Aorta (tissue), 5 donors: ENCODE data around the gene IL13RA2. TPM values are rescaled to one million over a fixed set of nuclear protein-coding genes. Genes with fewer than 3 reads are reported as not detected.

Experiments used
- ATAC-seq: fragments of 200-7000 bp; cut with Tn5 transposase; one replicate; pipeline ENCODE4 v1.9.1; 2022; ENCODE audit warnings: moderate library complexity; ENCODE audit not compliant: low FRiP score
- DNase-seq, 2 donors: peaks; one replicate each; pipeline ENCODE4 v3.0.0-alpha.2; 2020
- H3K27ac ChIP-seq, 2 donors: one replicate each; pipeline ENCODE4 v1.5.1; 2013; ENCODE audit warnings: low read length in 2 of 2, mild to moderate bottlenecking in 2 of 2, moderate library complexity in 2 of 2, control low read depth in 1 of 2, inconsistent platforms in 1 of 2, low read depth in 1 of 2
- H3K27me3 ChIP-seq, 2 donors: one replicate each; pipeline ENCODE4 v1.6.1; 2013; ENCODE audit warnings: control low read depth in 1 of 2, low read length in 1 of 2, mild to moderate bottlenecking in 1 of 2, moderate library complexity in 1 of 2; ENCODE audit not compliant: insufficient read depth in 2 of 2, control insufficient read depth in 1 of 2
- H3K36me3 ChIP-seq, 2 donors: one replicate each; pipeline ENCODE4 v1.6.1; 2013; ENCODE audit warnings: control low read depth in 1 of 2, low read length in 1 of 2, mild to moderate bottlenecking in 1 of 2; ENCODE audit not compliant: insufficient read depth in 2 of 2, control insufficient read depth in 1 of 2
- H3K4me1 ChIP-seq, 2 donors: one replicate each; pipeline ENCODE4 v1.6.1; 2013; ENCODE audit warnings: low read length in 2 of 2, control low read depth in 1 of 2, mild to moderate bottlenecking in 1 of 2, moderate library complexity in 1 of 2; ENCODE audit not compliant: insufficient read depth in 2 of 2, control insufficient read depth in 1 of 2
- H3K4me3 ChIP-seq, 2 donors: one replicate each; pipeline ENCODE4 v1.5.1; 2013; ENCODE audit warnings: low read length in 2 of 2, control low read depth in 1 of 2, mild to moderate bottlenecking in 1 of 2
- H3K9me3 ChIP-seq: one replicate; pipeline ENCODE4 v1.6.1; 2013; ENCODE audit warnings: mild to moderate bottlenecking, low read length; ENCODE audit not compliant: control insufficient read depth
- WGBS, 2 donors: extraction: QIAGEN DNeasy Blood & Tissue Kit; methylation state at CpG; one replicate each; pipeline ENCODE4 v1.1.7; 2013; 5-methylcytosine and 5-hydroxymethylcytosine counted together
- intact Hi-C, 2 donors: fragments of 100-400 bp; cut with DNase I; formaldehyde crosslinking; loops; one replicate each; pipeline versions ENCODE4 v1.14.2 to v1.15.0; 2022
- polyA plus RNA-seq, 2 donors: library from polyadenylated mRNA; stranded (reverse); fragments of 200-250 nt; gene quantifications; one replicate each; pipeline ENCODE4 v1.2.3, GENCODE V29; 2013
- total RNA-seq, 2 donors: library from RNA; stranded (reverse); fragmentation: NEBNext Ultra II Directional; extraction: Animal tissue kit (Norgen Biotek cat#: 25700); gene quantifications; one replicate each; pipeline ENCODE4 v1.2.1, GENCODE V29; 2021
- donor health status: healthy with polysubstance abuse.
- donor health status: Bipolar disorder and iron deficiency.
- donor health status: DM: no; HTN: no; CAD: no.
- donor health status: DM: no; HTN: no; CAD: no.
- donor health status: DM: yes; HTN: yes; CAD: no.

The IL13RA2 gene
- total and polyA plus RNA-seq, 4 donors = 7.3 to 32.3 (median 20.8) TPM

DNA sequence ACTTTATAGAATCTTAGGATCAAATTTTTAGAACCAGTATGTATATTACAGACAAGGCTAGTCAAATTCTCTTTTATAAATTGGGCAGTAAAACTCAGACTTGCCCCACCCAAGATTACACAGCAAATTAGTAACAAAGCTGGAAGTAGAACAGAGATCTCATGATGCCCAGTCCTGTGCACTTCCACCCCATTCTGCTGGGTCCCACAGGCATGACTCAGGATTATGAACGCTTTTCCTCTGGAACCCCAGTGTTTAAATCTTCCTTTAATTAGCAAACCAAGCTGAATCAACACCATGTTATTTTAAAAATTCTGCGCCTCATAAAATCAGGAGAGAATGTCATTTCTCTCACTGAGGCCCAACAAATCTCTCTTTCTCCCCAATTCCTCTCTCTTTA lies 1.5 kb upstream of the IL13RA2 start:
- intact Hi-C loops = loop anchor here in 1 of 2 donors (5.0 kb wide), 1 partner anchor 47 kb away; no protein-coding TSS in a partner anchor
- H3K27me3 ChIP-seq = no peaks in the 10 kb centered on the region
- DNase-seq (no peak), ATAC-seq (no peak)
- no peaks in the 10 kb centered on the region for H3K36me3 ChIP-seq
- H3K4me1 ChIP-seq = no peaks in the 10 kb centered on the region
- 79 to 87% methylated on average over 2 of the region's 2 CpGs for WGBS, 2 donors
- H3K27ac ChIP-seq = no peak overlapping the region
- no peak overlapping the region for H3K4me3 ChIP-seq
- no peaks in the 10 kb centered on the region for H3K9me3 ChIP-seq

- no peaks in the 10 kb centered on the region for H3K9me3 ChIP-seq
- 45 to 68% methylated on average over 6 of the region's 6 CpGs for WGBS, 2 donors
- ATAC-seq (no peak), DNase-seq (no peak)
- intact Hi-C loops = loop anchor here in 1 of 2 donors (5.0 kb wide), 1 partner anchor 46 kb away; no protein-coding TSS in a partner anchor
- H3K4me1 ChIP-seq = no peaks in the 10 kb centered on the region
- no peak overlapping the region for H3K4me3 ChIP-seq
- H3K27ac ChIP-seq = no peak overlapping the region
- H3K27me3 ChIP-seq = no peaks in the 10 kb centered on the region
- no peaks in the 10 kb centered on the region for H3K36me3 ChIP-seq
Measured at GRCh38 chrX:115018040-115018647, 728 bp upstream of the IL13RA2 start.

DNA sequence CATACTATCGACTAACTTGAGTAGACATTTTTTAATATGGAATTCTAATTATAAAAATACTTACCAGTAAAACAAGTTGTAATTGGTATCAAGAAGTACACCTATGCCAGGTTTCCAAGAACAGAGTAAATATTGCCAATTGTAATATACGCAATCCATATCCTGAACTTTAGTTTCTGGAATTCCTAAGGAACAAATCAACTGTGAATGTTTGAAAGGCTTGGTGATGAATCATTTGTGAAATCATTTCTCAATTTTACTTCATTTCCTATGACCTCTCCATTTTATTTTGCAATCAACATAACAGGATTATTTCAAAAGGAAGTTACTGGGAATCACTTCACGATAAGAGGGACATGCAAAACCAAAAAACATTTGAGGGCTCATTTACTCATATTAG lies 3.7 kb downstream of the IL13RA2 start:
- 77 to 89% methylated on average over 3 of the region's 3 CpGs for WGBS, 2 donors
- Histone ChIP-seq H3K9me3 (no peaks in the 10 kb centered on the region), H3K27ac (no peak overlapping the region), H3K4me3 (no peak overlapping the region), H3K36me3 (no peaks in the 10 kb centered on the region), H3K27me3 (no peaks in the 10 kb centered on the region), H3K4me1 (no peaks in the 10 kb centered on the region)
- intact Hi-C loops = no loop called here
- ATAC-seq (no peak), DNase-seq (no peak)

GRCh38 chrX:115011428-115011827 lies 6.0 kb downstream of the IL13RA2 start:
- no peak overlapping the region for H3K27ac ChIP-seq
- H3K4me3 ChIP-seq = no peak overlapping the region
- WGBS, 2 donors = 59 to 64% methylated on average over 1 of the region's 1 CpG
- no peaks in the 10 kb centered on the region for H3K9me3 ChIP-seq
- no peaks in the 10 kb centered on the region for H3K36me3 ChIP-seq
- ATAC-seq (no peak), DNase-seq (no peak)
- no peaks in the 10 kb centered on the region for H3K27me3 ChIP-seq
- intact Hi-C loops = no loop called here
- H3K4me1 ChIP-seq = no peaks in the 10 kb centered on the region

- no peaks in the 10 kb centered on the region for H3K36me3 ChIP-seq
- no peak overlapping the region for H3K27ac ChIP-seq
- intact Hi-C loops = no loop called here
- no peak overlapping the region for H3K4me3 ChIP-seq
- H3K27me3 ChIP-seq = no peaks in the 10 kb centered on the region
- no peak for DNase-seq
- WGBS, 2 donors = 73 to 82% methylated on average over 6 of the region's 6 CpGs
- H3K9me3 ChIP-seq = no peaks in the 10 kb centered on the region
- peaks cover 0 to 1% of the 10 kb centered on the region in 2 donors for H3K4me1 ChIP-seq
- ATAC-seq = no peak
Measured at GRCh38 chrX:114999906-115000305, 17.5 kb downstream of the IL13RA2 start.

DNA sequence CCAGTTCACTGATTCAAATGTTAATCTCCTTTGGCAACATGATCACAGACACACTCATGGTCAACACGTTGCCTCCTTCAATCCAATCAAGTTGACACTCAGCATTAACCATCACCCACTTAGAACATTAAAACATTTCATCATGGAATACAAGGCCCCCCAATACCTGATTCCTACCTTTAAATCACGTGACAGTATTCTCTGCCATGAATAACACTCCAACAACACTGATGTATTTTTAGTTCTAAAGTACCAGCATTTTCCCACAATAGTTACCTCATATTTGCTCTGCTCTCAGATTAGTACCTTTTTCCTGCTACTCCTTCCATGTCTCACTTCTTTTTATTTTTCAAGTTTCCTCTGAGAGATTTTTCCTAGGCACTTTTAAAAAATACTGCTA lies 19.6 kb downstream of the IL13RA2 start:
- H3K9me3 ChIP-seq = no peaks in the 10 kb centered on the region
- ATAC-seq (no peak), DNase-seq (no peak)
- no peak overlapping the region for H3K27ac ChIP-seq
- H3K36me3 ChIP-seq = no peaks in the 10 kb centered on the region
- peaks cover 0 to 1% of the 10 kb centered on the region in 2 donors for H3K4me1 ChIP-seq
- H3K4me3 ChIP-seq = no peak overlapping the region
- H3K27me3 ChIP-seq = no peaks in the 10 kb centered on the region
- WGBS, 2 donors = 36 to 43% methylated on average over 2 of the region's 2 CpGs
- intact Hi-C loops = no loop called here

DNA sequence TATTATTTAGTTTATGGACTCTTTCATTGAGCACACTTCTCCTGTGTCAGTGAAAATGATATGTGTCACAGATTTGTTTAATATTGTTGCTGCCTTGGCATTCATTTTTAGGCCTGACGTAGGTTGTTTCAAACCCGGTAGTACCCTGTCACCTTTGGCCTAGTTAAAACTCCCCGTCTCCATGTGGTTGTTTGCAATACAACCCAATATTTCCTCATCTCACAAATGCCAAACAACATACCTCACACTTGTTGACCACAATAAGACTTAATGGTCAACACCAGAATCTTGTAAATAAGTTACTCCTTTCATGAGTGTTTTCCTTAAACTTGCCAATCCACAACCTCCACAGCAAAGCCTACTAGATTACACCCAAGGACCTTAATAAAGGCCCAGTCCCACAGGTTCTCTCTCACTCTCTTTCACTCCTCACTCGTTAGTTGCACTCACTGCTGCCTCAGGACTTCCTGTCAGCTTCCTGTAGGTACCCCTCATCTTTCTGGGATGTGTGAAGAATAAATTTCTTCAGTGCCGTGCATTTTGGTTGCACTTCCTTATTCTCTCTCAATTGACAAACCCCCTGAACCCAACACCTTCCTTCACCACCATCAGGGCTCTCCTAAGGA lies 31.3 kb downstream of the IL13RA2 start:
- Histone ChIP-seq H3K27ac (no peak overlapping the region), H3K4me3 (no peak overlapping the region), H3K36me3 (no peaks in the 10 kb centered on the region), H3K4me1 (no peaks in the 10 kb centered on the region), H3K27me3 (no peaks in the 10 kb centered on the region), H3K9me3 (no peaks in the 10 kb centered on the region)
- ATAC-seq = no peak
- no peak for DNase-seq
- WGBS, 2 donors = 63 to 92% methylated on average over 5 of the region's 5 CpGs
- intact Hi-C loops = no loop called here

DNA sequence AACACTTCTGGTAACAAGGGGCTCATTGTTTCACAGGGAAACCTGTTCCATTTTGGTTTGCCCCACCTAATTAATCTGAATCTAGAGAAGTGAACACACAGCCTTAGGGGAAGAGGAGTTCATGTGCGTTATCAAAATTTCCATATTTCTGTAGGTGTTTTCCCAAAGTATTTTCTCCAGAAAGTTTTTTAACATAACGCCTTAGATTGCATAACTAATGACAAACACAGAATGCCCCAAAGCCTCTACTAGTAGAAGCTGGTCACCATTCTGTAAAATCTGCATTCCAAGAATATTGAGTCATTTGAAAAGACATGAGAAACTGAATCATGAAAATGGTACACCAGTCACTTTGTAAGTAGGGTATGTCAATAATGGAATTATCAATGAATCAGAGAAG lies 41.1 kb downstream of the IL13RA2 start:
- 74 to 88% methylated on average over 2 of the region's 2 CpGs for WGBS, 2 donors
- Histone ChIP-seq H3K9me3 (no peaks in the 10 kb centered on the region), H3K27me3 (no peaks in the 10 kb centered on the region), H3K27ac (no peak overlapping the region), H3K4me1 (no peaks in the 10 kb centered on the region), H3K4me3 (no peak overlapping the region), H3K36me3 (no peaks in the 10 kb centered on the region)
- ATAC-seq (no peak), DNase-seq (no peak)
- intact Hi-C loops = no loop called here

DNA sequence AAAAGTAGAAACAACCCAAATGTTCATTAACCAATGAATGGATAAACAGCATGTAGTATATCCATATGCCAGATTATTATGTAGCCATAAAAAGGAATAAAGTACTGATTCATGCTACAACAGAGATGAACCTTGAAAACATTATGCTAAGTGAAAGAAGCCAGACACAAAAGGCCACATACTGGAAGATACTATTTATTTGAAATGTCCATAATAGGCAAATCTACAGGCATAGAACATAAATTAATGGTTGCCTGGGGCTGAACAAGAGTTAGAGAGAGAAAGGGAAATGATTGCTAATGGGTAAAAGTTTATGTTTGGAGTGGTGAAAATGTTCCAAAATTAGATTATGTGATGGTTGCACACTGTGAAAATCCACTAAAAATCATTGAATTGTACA lies 44.4 kb downstream of the IL13RA2 start:
- DNase-seq (no peak), ATAC-seq (no peak)
- no peaks in the 10 kb centered on the region for H3K36me3 ChIP-seq
- no peaks in the 10 kb centered on the region for H3K27me3 ChIP-seq
- H3K4me3 ChIP-seq = no peak overlapping the region
- H3K4me1 ChIP-seq = no peaks in the 10 kb centered on the region
- H3K9me3 ChIP-seq = no peaks in the 10 kb centered on the region
- no peak overlapping the region for H3K27ac ChIP-seq
- intact Hi-C loops = loop anchor here (5.0 kb wide), 2 partner anchors 44 to 49 kb away; partner anchors contain the start of gene IL13RA2 (in 1 of the 2)
